ENCODE results near the gene SARDH.

The SARDH gene

DNA sequence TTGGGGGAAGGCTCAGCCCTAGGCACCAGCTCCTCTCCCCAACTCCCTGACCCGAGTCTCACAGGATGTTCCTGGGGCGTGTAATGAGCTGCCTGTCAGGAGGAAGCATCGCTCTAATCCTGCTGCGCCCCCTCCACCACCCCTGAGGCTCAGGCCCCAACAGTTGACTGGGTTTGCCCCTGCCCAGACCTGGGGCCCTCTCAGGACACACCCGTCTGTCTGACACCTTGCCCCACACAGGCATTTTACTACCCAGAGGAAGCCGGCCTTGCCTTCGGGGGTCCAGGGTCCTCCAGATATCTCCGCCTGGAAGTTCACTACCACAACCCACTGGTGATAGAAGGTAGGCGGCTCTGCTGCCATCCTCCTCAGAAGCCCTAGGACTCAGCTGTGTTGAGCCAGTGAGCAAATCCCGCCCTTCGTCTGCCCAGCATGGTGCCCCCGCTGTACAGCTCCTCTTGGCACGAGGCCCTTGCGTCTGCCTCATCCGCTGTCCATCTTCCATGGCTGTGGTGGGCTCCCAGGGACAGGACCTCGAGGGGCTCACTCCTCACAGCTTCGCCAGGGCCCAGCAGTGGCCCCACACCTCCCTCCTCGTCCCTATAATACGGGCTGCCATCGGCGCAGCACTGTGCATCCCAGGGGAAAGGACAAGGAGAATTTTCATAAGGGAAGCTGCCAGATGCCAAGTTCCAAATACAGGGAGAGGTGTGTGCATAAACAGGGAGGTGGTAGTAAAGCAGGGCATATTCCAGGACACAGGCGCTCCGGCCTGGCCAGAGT is 94.0 kb downstream of the SARDH start:
- Histone ChIP-seq H3K9me3 (ENCODE audit: severe bottlenecking) (no peaks in the 10 kb centered on the region), H3K27ac (no peak overlapping the region), H3K27me3 (ENCODE audit: insufficient read depth, low read depth, severe bottlenecking) (no peaks in the 10 kb centered on the region), H3K36me3 (no peaks in the 10 kb centered on the region), H3K4me3 (ENCODE audit: low read depth, low read length) (no peak overlapping the region)
- DNase-seq: no peak
- TF ChIP-seq, protein P1, sequence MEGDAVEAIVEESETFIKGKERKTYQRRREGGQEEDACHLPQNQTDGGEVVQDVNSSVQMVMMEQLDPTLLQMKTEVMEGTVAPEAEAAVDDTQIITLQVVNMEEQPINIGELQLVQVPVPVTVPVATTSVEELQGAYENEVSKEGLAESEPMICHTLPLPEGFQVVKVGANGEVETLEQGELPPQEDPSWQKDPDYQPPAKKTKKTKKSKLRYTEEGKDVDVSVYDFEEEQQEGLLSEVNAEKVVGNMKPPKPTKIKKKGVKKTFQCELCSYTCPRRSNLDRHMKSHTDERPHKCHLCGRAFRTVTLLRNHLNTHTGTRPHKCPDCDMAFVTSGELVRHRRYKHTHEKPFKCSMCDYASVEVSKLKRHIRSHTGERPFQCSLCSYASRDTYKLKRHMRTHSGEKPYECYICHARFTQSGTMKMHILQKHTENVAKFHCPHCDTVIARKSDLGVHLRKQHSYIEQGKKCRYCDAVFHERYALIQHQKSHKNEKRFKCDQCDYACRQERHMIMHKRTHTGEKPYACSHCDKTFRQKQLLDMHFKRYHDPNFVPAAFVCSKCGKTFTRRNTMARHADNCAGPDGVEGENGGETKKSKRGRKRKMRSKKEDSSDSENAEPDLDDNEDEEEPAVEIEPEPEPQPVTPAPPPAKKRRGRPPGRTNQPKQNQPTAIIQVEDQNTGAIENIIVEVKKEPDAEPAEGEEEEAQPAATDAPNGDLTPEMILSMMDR (IDR thresholded peaks at IDR 0.05; ENCODE audit: low read depth, low read length): no peak

DNA sequence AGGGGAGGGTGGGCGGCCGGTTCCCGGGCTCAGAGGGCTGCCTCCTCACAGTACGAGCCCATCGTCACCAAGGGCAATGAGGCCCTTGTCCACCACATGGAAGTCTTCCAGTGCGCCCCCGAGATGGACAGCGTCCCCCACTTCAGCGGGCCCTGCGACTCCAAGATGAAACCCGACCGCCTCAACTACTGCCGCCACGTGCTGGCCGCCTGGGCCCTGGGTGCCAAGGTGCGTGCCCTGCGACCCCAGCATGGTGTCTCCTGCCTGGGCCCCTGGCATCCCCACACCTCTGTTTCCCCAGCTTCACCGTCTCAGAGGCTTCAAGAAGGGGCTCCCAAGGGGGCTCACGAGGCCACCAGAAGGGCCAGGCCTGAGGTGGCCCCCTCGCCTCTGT is 94.8 kb downstream of the SARDH start:
- Histone ChIP-seq H3K27ac (no peak overlapping the region), H3K36me3 (no peaks in the 10 kb centered on the region), H3K9me3 (ENCODE audit: severe bottlenecking) (no peaks in the 10 kb centered on the region), H3K4me3 (ENCODE audit: low read depth, low read length) (no peak overlapping the region), H3K27me3 (ENCODE audit: insufficient read depth, low read depth, severe bottlenecking) (no peaks in the 10 kb centered on the region)
- TF ChIP-seq, protein P1 (IDR thresholded peaks at IDR 0.05; ENCODE audit: low read depth, low read length): no peak
- DNase-seq: no peak

DNA sequence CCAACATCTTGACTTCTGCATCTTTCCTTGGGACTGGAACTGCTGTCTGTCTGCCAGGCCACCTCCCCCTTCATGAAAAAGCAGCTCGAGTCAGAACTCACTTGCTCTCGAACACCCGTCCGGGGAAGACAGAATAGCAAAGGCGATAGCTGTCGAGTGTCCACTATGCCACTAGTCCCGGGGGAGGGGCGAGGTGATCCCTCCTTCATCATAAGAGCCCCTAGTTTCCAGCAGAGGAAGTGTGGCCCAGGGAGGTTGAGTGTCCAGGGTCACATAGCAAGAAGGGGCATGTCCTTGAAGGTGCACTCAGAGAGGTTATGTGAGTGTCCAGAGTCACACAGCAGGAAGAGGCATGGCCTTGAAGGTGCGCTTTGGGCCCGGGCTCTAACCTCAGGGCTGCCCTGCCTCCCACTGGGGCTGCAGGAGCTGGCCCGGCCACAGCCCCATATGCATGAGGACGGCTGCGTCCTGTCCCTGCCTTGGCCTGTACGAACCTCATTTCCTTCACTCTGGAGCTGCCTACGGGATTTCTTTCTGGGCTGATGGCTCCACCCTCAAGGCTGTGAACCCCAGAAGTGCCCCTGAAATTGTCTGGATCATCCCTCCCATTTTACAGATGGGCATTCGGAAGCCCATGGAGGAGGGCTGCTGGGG is 95.3 kb downstream of the SARDH start:
- no peaks in the 10 kb centered on the region for H3K27me3 ChIP-seq (ENCODE audit: insufficient read depth, low read depth, severe bottlenecking)
- no peaks in the 10 kb centered on the region for H3K9me3 ChIP-seq (ENCODE audit: severe bottlenecking)
- no peak overlapping the region for H3K4me3 ChIP-seq (ENCODE audit: low read depth, low read length)
- H3K36me3 ChIP-seq: no peaks in the 10 kb centered on the region
- TF ChIP-seq, protein P1 (IDR thresholded peaks at IDR 0.05; ENCODE audit: low read depth, low read length): no peak
- no peak for DNase-seq
- no peak overlapping the region for H3K27ac ChIP-seq

DNA sequence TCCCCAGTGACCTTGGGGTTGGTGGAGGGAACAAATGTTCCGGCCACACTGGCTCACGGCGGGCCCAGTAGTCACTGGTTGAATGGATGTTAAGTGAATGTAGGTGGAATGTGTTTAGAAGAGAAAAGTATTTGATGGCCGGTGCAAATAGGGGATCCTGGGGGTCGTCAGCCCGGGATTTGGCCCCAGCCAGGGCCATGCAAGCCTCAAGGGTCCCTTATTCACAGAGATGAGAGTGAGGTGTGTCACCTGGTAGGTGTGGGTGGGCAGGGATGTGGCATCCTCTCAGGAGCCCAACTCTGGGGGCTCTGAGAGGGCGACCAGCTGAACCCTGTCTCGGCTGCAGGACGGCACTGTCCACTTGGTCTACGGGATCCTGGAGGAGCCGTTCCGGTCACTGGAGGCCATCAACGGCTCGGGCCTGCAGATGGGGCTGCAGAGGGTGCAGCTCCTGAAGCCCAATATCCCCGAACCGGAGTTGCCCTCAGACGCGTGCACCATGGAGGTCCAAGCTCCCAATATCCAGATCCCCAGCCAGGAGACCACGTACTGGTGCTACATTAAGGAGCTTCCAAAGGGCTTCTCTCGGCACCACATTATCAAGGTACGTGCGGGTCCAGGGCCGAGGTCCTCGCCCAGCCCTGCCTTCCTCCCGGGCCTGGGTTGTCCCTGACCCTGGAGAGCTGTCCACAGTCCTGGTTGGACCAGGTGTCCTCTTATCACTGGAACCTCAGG is 96.1 kb downstream of the SARDH start:
- Histone ChIP-seq H3K27ac (no peak overlapping the region), H3K36me3 (no peaks in the 10 kb centered on the region), H3K27me3 (ENCODE audit: insufficient read depth, low read depth, severe bottlenecking) (no peaks in the 10 kb centered on the region), H3K4me3 (ENCODE audit: low read depth, low read length) (no peak overlapping the region), H3K9me3 (ENCODE audit: severe bottlenecking) (no peaks in the 10 kb centered on the region)
- no peak for DNase-seq
- TF ChIP-seq, protein P1 (IDR thresholded peaks at IDR 0.05; ENCODE audit: low read depth, low read length): no peak

DNA sequence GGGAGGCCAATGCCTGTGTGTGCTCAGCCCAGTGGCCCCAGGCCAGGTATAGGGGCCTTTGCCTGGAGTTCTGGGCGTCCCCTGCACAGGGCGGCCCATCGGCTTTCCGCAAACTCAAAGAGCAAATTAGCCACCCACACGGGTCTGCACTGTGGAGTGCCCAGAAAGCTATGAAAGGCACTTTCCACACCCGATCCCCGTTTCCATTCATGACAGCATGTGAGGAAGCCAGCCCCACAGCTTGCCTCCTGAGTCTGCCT is 96.8 kb downstream of the SARDH start:
- no peak for DNase-seq
- Histone ChIP-seq H3K27ac (no peak overlapping the region), H3K4me3 (ENCODE audit: low read depth, low read length) (no peak overlapping the region), H3K27me3 (ENCODE audit: insufficient read depth, low read depth, severe bottlenecking) (no peaks in the 10 kb centered on the region), H3K36me3 (no peaks in the 10 kb centered on the region), H3K9me3 (ENCODE audit: severe bottlenecking) (no peaks in the 10 kb centered on the region)
- TF ChIP-seq, protein P1 (IDR thresholded peaks at IDR 0.05; ENCODE audit: low read depth, low read length): no peak

All from WERI-Rb-1 (cell line).